ENCODE measurements around the gene INSRR.

Gene INSRR

DNA sequence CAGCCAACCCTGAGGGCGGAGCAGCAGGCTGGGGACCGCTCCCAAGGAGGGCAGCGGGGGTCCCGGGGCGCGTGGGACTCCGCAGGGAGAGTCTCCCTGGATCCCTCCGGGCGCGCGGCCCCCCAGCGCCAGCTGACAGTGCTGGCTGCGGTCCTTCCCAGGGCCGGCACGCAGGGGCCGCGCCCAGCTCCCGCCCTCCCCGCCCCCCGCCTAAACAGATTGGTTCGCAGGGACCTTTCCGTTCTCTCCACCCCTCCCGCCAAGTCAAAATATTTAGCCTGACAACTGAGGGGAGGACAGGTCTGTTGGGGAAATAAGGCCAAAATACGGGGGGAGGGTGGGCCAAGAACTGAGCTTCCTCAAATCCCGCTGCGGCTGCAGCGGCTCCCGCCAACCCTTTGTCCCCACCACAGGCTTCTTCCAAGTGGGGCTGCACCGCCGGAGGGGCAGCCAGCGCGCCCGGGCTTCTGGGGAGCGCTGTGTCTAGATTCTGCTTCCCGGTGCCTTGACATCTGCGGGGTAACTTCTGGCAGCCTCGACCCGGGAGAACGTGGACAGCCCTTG, at the start of gene INSRR:
Gene INSRR (minus strand): TSS at position 159 of the 564 bp plus-strand sequence. CDS start 496 bp downstream, outside the sequence.
- no peak for DNase-seq (ENCODE audit: low read depth in 2 of 2)

DNA sequence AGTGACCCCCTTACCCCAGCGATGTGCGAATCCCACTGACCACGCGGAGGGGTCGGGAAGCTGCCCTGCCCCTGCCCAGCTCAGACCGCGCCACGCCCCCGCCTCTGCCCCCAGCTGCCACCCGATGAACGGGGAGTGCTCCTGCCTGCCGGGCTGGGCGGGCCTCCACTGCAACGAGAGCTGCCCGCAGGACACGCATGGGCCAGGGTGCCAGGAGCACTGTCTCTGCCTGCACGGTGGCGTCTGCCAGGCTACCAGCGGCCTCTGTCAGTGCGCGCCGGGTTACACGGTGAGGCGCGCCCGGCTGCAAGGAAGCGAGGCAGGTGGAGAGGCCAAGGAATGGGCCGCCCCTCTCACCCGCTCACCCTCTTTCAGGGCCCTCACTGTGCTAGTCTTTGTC, 49.6 kb upstream of the INSRR start:
- no peak for DNase-seq (ENCODE audit: low read depth in 2 of 2)

DNA sequence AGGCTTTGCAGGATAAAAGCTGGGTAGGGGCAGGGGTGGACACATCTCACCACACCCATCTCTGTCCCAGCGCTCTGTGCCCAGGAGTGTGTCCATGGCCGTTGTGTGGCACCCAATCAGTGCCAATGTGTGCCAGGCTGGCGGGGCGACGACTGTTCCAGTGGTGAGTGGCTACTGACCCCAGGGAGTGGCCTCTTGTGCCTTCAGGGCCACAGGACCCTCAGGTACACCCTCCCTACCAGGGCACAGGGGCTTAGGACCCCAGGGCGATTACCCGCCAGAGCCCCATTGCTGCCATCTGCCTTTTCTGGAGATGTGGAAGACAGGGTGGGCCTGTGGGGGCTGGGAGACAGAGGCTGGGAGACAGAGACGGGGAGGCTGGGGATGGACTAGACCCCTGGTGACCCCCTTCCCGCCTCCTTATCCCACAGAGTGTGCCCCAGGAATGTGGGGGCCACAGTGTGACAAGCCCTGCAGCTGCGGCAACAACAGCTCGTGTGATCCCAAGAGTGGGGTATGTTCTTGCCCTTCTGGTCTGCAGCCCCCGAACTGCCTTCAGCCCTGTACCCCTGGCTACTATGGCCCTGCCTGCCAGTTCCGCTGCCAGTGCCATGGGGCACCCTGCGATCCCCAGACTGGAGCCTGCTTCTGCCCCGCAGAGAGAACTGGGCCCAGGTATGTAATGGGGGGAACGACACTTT, 47.4 kb upstream of the INSRR start:
- DNase-seq (ENCODE audit: low read depth in 2 of 2): no peak

DNA sequence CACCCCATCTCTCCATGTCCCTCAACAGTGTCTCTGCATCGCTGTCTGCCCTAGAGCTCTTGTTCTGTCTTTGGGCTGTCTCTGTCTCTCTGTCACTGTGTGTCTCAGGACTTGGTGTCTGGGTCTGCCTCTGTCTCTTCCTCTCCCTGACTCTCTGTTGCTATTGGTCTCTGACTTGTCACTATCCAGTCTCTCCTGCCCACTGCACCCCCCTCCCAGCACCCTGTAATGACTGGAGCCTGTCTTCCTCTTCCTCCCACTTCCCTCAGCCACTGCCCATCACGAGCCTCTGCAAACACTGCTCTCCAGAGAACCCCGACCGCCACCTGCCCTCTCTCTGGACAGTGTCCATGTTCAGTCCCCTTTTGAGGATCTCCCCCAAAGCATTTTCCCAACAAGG, 46.7 kb upstream of the INSRR start:
- DNase-seq (ENCODE audit: low read depth in 2 of 2): no peak

DNA sequence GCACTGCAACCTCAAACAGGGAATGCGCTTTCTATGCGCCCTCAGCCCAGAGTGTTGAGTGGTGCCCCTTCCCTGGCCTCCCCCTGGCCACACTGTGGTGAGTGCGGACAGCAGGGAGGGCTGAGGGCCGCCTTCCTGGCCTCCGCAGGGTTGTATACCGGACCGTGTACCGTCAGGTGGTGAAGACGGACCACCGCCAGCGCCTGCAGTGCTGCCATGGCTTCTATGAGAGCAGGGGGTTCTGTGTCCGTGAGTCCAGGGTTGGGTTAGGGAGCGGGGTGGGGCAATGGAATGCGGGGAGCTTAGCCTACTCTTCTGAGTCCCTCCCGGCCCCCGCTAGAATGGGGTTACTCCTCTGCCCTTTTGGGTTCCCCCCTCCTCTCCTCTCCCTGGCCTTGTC, 46.3 kb upstream of the INSRR start:
- DNase-seq (ENCODE audit: low read depth in 2 of 2): no peak

DNA sequence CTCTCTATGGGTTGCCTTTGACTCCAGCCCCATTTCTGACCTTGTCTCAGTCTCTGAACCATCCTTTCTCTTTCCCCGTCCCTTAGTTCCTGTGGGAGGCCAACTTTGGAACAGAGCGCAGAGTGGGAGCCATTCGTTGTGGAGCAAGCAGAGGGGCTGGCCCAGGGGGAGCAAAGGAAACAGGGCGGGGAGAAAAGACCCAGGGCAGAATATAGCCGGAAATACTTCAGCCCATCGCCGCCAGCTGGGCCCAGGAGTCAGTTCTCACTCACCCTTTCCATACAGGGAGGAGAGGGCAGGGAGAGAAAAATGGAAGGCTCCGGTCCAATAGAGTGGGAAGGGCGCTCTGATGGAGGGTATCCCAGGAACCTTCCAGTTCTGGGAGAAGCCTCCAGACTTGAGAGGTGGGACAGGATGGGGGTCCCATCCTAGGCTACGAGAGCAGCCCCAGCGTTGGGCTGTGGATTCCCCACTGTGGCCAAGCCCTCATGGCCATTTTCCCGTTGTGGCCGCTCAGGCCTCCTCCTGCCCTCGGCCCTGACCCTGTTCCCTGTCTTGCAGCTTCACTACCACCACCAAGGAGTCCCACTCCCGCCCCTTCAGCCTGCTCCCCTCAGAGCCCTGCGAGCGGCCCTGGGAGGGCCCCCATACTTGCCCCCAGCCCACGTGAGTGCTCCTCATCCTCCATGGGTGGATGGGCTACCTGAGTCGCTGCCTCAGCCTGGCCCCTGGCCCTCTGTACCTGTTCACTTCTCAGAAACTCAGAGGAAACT, 45.5 kb upstream of the INSRR start:
- no peak for DNase-seq (ENCODE audit: low read depth in 2 of 2)

DNA sequence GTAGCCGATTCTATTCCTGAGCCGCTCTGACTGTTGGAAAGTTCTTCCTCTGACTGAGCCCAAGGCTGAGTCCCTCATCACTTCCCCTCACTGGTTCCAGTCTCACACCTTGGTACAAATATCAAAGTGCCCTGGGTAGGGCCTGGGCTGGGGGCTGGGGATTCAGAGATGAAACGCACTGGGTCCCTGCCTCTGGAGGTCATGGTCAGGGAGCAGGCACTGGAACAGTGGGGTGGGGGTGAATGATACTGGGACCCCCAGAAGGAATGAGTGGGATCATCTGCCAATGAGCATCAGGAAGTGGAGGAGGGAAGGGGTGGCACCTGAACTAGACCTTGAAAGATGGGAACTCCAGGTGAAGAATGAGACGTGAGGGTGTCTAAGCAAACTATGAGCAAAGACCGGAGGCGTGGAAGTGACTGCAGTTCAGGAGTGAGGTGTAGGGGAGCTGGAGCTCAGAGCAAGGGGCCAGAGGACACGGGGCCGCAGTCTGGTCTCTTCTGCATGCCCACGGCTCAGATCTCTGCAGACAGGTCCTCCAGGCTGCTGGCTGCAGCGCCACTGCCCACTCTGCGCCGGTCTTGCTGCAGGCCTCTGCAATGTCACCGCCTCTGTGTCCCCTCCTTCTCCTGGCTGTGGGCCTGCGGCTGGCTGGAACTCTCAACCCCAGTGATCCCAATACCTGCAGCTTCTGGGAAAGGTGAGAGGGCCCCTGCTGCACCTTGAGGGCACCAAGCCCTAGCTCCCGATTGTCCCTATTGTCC, 44.6 kb upstream of the INSRR start:
- DNase-seq (ENCODE audit: low read depth in 2 of 2): no peak

DNA sequence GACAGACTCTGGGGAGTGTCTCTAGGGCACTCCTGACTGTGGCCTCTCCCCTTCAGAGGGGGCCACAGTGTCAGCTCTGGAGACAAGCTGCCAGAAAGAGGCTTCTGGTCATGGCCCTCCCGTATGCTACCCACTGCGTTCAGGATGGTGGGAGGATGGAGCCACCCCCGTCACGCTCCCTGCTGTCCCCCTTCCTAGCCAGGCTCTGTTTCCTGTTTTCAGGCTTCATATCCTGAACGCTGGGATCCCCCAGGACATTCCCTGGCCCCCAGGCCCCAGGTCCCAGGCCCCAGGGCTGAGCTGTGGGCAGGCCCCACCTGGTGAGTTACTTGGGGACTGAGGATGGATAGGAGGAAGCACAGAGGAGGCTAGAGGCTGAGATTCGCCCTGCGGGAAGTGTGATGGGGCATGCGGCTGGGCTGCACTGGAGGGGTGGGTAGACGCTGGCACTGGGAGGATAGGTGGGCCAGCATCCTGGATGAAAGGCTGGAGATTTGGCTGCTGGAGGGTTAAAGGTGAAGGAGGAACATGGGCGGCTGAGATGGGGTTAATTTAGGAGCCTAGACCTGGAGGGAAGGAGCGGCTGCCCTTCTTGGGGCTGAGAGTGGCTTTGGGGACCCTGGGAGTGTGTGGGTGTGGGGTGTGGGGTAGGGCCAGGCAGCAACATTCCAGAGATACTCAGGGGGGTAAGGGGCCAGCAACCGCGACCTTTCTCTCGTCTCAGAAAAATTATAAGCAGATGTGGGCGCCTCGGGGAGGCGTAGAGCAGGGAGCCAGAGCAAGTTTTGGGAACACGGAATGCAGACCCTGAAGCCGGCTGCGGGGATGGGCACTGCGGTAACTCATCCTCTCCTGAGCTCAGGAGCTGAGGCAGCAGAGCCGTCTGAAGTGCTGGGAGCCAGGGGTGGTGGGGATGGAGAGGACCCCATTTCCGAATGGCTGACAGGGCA, 43.3 kb upstream of the INSRR start:
- no peak for DNase-seq (ENCODE audit: low read depth in 2 of 2)

DNA sequence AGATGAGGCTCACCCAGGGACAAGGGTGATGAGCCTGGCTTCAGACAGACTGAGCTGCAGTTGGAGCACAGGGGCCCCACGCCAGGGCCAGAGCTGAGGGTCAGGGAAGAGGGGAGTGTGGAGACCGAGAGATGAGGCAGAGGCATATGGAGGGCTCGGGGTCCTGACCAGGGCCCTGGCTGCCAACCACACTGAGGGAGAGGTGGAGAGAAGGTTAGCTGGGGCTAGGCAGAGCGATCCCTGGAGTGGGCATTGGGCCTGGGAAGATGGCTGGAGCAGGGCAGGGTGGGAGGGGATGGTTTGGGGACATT, 42.6 kb upstream of the INSRR start:
- no peak for DNase-seq (ENCODE audit: low read depth in 2 of 2)

DNA sequence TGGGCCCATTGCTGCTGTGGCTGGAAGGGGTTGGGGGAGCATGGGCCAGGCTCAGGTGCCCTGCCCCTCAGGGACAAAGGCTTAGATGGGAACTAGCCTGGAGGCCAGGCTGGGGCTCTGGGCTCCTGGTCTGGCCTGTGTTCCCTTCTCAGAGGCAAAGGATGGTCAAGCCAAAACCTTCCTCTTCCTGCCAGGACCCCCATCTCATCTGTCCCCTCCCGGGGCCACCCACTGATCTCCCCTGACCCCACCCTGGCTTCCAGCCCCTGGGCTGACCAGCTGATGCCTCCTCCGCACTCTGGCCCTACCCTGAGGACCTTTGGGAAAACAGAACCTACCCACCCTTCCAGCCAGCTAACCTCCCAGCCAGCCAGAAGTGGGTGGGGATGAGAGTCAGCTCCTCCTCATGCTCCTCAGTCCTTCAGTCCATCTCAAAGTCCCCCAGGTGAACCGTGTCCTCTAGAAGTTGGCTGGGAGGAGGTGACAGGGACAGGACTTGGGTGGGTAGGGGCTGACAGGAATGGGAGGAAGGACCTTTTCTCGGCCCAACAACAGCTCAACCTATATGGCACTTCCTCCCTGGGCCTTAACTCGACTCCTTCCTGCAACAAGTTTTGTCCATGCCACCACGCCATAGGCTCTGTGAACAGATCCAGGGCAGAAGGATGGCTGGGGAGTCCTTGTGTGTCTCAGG, 42.1 kb upstream of the INSRR start:
- DNase-seq (ENCODE audit: low read depth in 2 of 2): no peak

DNA sequence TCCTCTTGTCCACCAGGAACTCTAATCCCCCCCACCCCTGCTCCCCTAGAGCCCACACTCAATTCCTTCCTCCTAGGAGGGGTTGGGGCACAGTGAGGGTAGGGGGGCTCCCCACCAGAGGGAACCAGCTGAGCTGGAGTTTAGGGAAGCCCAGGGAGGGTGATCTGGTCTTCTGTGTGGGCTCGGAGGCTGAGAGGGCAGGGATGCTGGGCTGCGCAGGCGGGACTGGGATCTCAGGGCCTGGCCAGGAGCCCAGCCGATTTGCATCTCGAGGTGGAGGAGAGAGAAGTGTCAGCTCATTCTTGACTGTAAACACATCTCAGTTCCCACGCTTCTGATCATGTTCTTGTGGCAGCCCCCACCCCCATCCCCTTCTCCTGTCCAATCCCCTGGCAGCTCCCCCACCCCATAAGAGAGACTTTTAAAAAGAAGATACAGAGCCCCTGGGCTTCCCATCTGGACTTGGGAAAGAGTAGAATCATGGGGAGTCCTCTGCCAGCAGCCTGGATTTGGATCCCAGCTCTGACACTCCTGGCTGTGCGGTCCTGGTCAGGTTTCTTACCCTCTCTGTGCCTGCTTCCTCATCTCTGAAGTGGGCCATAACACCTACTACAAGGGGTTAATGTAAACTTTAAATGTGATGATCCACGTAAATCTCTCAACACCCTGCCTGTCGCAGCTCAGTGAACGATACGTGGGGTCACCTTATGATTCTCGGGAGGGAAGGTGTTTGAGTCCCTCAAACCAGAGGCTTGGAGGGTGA, 41.2 kb upstream of the INSRR start:
- no peak for DNase-seq (ENCODE audit: low read depth in 2 of 2)

DNA sequence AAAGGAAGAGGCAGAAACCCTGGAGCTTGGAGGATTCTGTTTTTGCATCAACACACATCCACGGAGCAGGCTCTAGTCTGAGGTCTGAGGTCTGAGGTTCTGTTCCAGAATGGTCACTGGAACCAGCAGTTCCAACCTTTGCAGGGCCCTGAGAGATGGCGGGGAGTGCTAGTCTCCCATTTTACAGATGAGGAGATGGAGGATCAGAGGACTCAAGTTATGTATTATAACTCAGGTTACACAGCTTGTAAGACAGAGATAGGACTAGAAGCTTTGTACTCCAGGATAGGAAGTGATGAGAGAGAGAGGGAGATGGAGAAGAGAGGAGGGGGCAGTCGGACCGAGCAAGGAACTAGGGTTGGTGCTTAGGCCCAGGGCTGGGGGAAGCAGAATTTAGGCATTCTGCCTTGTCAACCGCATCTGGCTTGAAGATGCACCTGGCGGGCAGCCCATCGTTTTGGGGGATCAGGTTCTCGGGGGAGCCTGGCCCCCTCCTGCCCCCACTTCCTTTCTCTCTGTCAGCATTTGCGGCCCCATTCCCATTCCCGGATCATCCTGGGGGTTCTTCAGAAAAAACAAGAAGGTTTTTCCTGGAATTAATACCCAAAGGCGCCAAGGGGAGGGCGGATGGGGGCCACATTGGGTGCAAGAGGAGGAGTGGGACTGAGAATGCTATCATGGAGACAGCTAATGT, 40.2 kb upstream of the INSRR start:
- DNase-seq (ENCODE audit: low read depth in 2 of 2): no peak

DNA sequence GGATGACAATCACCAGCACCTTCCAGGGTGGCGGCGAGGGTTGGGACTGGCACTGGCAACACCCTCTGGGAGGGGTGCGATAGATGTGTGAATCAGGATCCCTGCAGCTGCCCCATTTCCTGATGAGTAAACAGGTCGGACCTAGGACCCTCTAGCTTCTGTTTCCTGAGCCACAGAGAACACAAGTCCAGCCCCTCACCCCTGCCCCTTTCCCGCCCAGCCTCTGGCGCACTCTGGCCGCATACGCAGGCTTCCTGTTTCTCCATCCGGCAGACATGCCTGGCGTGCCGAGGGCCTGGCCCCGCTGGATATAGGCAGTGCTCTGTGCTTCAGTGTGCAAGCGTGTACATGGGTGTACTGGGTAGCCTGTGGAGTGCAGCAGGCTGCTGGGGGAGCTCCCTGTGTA, 39.2 kb upstream of the INSRR start:
- no peak for DNase-seq (ENCODE audit: low read depth in 2 of 2)

DNA sequence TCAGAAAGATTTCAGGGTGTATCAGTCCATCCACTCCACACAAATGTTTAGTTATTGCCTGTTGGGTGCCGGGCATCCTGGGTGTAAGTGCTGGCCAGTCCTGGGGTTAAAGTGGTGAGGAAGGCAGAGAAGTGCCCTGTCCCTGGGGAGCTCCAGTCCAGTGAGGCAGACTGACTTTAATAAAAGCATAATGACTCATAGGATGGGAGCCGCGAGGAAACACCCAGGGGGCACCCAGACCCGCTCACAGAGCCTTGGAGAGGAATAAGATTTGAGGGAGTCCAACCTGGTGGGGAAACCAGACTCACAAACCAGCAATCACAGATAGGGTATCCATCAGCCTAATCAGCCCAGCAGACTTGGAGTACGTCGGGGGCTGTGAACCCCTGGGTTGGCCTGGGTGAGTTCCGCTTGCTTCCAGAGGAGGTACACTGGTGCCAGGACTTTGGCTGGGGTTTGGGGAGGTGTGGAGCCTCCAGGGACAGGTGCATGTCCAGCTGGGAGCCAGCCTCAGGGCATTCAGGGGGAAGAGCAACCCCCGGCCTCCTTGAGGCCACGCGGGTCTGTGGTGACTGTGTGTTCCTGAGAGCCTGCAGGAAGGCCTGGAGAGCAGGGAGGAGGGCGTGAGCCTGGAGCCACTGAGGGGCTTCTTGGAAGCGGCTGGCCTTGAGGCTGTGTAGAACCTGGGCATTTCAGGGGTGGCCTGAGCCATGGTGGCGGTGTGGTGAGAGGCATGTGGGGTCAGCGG, 38.3 kb upstream of the INSRR start:
- DNase-seq (ENCODE audit: low read depth in 2 of 2): no peak

DNA sequence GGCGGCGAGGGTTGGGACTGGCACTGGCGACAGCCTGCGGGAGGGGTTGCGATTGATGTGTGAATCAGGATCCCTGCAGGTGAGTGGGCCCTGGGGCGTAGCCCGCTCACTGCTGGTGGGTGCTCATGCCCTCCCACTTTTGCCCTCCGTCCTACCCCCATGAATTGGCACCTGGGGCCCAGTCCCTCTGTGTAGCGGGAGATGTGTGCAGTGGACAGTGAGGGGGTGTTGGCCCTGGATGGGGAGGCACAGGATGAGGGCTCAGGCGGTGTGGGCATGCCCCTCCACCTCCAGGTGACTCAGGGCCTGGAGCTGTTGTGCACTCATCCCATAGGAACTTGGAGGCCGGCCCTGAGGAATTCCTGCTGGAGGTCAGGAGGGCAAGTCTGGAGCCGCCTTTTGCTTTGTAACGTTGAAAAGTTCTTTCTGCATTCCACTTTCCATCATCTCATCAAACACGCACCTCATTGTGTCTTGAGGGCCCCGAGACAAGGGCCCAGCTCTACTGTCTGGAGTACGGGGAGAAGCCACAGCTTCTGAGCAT, 37.6 kb upstream of the INSRR start:
- DNase-seq (ENCODE audit: low read depth in 2 of 2): no peak

DNA sequence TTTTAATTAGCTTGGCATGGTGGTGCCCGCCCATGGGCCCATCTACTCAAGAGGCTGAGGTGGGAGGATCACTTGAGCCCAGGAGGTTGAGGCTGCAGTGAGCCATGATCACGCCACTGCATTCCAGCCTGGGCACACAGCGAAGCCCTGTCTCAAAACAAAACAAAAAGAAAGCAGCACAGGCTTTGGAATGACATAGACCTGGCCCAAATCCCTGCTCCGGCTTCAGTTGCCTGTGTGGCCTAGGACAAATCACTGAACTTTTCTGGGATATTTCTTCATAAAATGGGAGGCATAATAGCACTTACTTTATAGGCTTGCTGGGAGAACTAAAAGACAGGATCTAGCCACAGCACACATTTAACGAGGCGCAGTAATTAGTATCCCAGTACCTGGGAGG, 37.0 kb upstream of the INSRR start:
- no peak for DNase-seq (ENCODE audit: low read depth in 2 of 2)

DNA sequence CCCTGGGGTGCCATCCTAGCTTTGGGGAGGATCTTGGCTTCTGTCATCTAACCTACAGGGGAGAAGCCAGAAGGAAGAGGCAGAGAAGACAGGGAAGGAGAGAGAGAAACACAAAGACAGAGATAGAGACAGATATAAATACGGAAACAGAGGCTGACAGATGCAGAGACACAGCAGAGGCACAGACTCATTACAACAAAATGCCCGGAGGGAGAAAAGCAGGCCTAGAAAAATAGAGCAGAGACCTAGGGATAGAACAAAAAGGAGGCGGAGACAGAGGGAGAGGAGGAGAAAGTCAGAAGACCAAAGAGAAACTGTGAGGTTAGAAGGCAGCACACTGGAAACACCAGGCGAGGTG, 36.5 kb upstream of the INSRR start:
- DNase-seq (ENCODE audit: low read depth in 2 of 2): no peak

DNA sequence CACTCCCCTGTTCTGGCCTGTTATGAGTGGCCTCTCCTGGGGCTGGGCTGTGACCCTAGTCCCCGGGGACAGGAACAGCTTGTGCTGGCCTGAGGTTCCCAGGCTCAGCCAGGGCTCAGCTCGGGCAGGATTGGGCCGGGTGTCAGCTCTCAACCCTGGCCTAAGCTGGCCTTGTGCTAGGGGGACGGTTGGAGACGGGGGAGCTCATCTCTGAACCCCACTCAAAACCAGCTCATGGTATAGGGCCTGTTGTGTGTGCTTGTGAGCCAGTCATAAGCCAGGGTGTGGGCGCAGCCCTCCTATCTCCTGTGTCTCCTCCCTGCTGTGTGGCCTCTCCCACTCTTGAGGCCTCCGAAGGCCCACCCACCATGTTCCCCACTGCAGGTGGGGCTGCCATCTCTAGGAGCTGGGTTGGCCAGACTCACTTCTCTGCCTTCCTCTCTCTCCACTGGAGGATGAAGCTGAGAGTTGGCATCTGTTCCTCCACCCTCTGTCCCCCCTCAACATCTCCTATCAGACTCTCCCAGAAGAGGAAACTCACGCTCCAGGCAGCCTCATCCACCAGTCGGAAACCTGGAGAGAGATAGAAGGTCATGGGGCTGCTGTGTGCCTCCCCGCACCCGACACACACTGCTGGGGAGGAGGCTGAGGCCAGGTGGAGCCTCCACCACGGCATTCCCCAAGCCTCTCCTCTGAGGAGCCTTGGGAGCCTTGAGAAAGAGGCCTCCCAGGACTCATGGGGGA, 36.0 kb upstream of the INSRR start:
- no peak for DNase-seq (ENCODE audit: low read depth in 2 of 2)
